Measurements from ENCODE around the gene NUP93.

- TF ChIP-seq CTCF (IDR thresholded peaks at IDR 0.05) = no peak
- TF ChIP-seq HDAC2 (IDR thresholded peaks at IDR 0.05) = no peak
- TF ChIP-seq RAD21 (conservative IDR thresholded peaks at IDR 0.05 in 1 of 2, IDR thresholded peaks at IDR 0.05 in 1 of 2) = no peak
- no peak for TF ChIP-seq EP300 (IDR thresholded peaks at IDR 0.05)
- TF ChIP-seq MAZ (IDR thresholded peaks at IDR 0.05; ENCODE audit: borderline replicate concordance, low read depth, low read length) = no peak
- no peak for TF ChIP-seq POLR2AphosphoS2 (conservative IDR thresholded peaks at IDR 0.05; ENCODE audit: low read length)
Measured at GRCh38 chr16:56868175-56868574, 138.2 kb downstream of the NUP93 start.
